GM12873 (cell line): ENCODE measurements around the gene FLNB.

ENCODE experiments used
- CTCF ChIP-seq: IDR thresholded peaks from 2 replicates; pipeline ENCODE4 v1.5.1; 2012; ENCODE audit warnings: low read depth, mild to moderate bottlenecking, moderate library complexity, low read length, control low read depth; ENCODE audit not compliant: insufficient read depth; ENCODE audit errors: missing control alignments

The FLNB gene

DNA sequence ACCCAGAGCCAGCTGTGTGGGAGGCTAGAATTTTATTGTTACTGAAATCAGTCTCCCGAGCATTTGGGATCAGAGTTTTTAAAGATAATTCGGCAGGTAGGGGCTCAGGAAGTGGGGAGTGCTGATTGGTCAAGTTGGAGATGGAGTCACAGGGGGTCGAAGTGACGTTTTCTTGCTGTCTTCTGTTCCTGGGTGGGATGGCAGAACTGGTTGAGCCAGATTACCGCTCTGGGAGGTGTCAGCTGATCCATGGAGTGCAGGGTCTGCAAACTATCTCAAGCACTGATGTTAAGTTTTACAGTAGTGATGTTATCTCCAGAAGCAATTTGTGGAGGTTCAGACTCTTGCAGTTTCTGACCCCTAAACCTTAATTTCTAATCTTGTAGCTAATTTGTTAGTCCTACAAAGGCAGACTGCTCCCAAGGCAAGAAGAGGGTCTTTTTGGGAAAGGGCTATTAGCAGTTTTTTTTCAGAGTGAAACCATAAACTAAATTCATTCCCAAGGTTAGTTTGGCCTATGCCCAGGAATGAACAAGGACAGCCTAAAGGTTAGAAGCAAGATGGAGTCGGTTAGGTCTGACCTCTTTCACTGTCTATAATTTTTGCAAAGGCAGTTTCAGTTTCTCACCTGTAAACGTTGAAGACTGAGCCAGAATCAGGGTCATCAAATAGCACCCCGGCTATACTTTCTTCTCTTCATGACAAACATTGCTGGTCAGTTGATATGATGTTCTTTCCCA is 28.2 kb downstream of the FLNB start:
- TF ChIP-seq CTCF: no peak

GRCh38 chr3:58037141-58037910 is 29.1 kb downstream of the FLNB start:
- TF ChIP-seq CTCF: no peak

DNA sequence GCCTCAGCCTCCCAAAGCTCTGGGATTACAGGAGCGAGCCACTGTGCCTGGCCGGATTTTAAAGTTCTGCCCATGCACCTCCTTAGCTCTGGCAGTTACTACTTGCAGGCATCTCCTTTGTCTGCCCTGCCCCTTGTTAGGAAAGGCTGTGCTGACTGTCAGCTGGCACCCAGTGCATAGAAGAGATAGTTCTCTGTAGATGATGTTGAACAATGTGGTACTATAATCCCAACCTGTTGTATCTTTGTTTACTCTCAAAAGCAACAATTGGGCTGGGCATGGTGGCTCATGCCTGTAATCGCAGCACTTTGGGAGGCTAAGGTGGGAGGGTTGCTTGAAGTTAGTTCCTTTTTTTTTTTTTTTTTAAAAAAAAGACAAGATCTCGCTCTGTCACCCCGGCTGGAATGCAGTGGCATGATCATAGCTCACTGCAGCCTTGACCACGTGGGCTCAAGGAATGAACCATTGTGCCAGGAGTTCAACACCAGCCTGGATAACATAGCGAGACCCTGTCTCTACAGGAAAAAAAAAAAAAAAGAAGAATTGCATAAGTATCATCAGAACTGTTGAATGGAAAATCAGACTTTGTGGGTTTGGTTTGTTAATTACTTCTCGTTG is 30.6 kb downstream of the FLNB start:
- TF ChIP-seq CTCF: no peak

DNA sequence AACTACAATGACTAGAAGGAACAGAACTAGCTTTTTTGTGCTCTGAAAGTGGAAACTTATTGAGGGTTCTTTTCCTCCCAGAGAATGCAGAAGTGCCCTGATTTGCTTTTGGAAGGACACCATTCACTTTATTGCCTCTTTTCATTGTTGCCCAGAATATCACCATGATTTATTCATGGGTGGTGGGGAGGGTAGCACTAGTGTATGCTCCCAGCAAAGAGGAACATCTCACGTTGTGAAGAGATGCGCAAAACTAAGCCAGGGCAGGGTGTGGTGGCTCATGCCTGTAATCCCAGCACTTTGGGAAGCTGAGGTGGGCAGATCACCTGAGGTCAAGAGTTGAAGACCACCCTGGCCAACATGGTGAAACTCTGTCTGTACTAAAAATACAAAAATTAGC is 31.4 kb downstream of the FLNB start:
- TF ChIP-seq CTCF: no peak

DNA sequence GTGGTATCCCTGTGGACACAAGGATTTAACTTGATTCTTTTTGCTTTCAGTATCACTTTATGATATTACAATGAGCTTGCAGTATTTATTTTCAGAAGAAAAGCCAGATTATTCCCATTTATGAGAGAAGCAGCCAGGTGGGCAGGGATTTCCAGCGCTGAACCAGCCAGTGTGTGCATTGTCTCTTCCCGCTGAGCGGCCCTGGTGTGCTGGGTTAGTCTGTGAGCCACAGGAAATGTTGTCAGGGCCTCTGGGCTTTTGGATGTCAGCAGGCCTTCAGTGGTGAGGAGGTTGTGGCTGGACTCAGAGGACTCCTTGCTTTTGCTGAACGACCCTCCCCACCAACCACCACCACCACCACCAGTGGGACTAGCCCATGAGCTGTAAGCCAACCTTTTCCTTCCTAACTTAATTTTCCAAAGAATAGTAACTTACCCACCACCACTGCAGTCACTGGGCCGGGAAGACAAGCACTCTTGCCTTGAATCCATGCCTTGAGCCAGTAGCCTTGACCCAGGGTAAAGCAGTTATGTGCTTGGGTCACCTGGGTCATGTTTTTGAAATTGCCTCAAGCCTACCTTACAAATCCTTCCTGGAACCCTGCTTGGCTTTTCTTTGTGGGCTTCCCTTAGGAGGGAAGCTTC is 33.1 kb downstream of the FLNB start:
- no peak for TF ChIP-seq CTCF

DNA sequence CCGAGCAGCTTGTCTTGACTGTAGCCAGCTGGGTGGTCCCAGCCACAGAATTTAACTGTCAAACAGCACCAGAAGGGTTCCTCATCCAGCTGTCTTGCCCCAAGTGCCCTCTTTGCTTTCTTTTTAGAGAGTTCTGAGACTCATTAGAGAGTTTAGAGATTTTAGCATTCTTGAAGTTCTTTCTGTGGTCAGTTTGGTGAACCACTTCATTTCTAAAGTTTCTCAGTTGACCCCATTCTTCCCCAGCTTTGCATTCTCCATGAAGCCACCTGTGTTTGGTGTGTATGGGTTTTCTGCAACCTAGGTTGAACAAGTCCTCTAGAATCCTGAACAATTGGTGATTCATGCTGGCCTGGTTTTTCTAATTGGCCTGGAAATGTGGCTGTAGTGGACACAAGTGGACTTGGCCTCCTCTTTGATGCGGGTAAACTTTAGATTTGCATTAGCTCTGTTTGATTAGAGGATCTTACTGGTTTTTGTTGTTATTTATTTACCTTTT is 33.7 kb downstream of the FLNB start:
- no peak for TF ChIP-seq CTCF

GRCh38 chr3:58042947-58043707 is 34.9 kb downstream of the FLNB start:
- no peak for TF ChIP-seq CTCF
